Mesenchymal stem cell (in vitro differentiated cells and primary cell): Measurements from ENCODE around the gene BABAM2.

Experiments
- DNase-seq: peaks from one replicate; pipeline ENCODE4 v3.0.0-alpha.2; 2013
- H2AFZ ChIP-seq: one replicate; pipeline ENCODE4 v1.6.1; 2013; ENCODE audit warnings: low read depth, mild to moderate bottlenecking, control low read depth, inconsistent platforms, low read length, moderate library complexity
- H2AK5ac ChIP-seq: 2 replicates; pipeline ENCODE4 v1.6.1; 2013; ENCODE audit warnings: low read length, moderate library complexity, mild to moderate bottlenecking, inconsistent platforms; ENCODE audit not compliant: severe bottlenecking
- H2BK120ac ChIP-seq: one replicate; pipeline ENCODE4 v1.6.1; 2013; ENCODE audit warnings: low read depth, mild to moderate bottlenecking, inconsistent platforms, low read length, moderate library complexity
- H2BK12ac ChIP-seq, 2 experiments: one replicate each; pipeline ENCODE4 v1.6.1; 2013; ENCODE audit warnings: inconsistent platforms in 2 of 2, low read length in 2 of 2, mild to moderate bottlenecking in 2 of 2, moderate library complexity in 2 of 2, control low read depth in 1 of 2
- H2BK15ac ChIP-seq: one replicate; pipeline ENCODE4 v1.6.1; 2013; ENCODE audit warnings: mild to moderate bottlenecking, low read depth, inconsistent platforms; ENCODE audit not compliant: poor library complexity, severe bottlenecking
- H2BK5ac ChIP-seq: 2 replicates; pipeline ENCODE4 v1.6.1; 2013; ENCODE audit warnings: low read depth, mild to moderate bottlenecking, low read length, control low read depth, inconsistent platforms; ENCODE audit not compliant: poor library complexity, severe bottlenecking
- H3K14ac ChIP-seq, 2 experiments: one replicate each; pipeline ENCODE4 v1.6.1; 2013; ENCODE audit warnings: inconsistent platforms in 2 of 2, low read length in 2 of 2, control low read depth in 1 of 2, mild to moderate bottlenecking in 1 of 2, moderate library complexity in 1 of 2
- H3K18ac ChIP-seq, 2 experiments: one replicate each; pipeline ENCODE4 v1.6.1; 2013; ENCODE audit warnings: inconsistent platforms in 2 of 2, low read length in 2 of 2, control low read depth in 1 of 2, low read depth in 1 of 2, mild to moderate bottlenecking in 1 of 2
- H3K23ac ChIP-seq, 2 experiments: one replicate each; pipeline ENCODE4 v1.6.1; 2013; ENCODE audit warnings: inconsistent platforms in 2 of 2, low read length in 2 of 2, mild to moderate bottlenecking in 2 of 2, moderate library complexity in 2 of 2, control low read depth in 1 of 2
- H3K27ac ChIP-seq: 2 replicates; pipeline ENCODE4 v1.5.1; 2013; ENCODE audit warnings: mild to moderate bottlenecking, moderate library complexity, low read length, control low read depth, inconsistent platforms; ENCODE audit not compliant: poor library complexity, severe bottlenecking
- H3K27me3 ChIP-seq, 2 experiments: 2 replicates each; pipeline versions ENCODE4 v1.6.1 to v1.7.0; 2013; ENCODE audit warnings: low read length in 2 of 2, mild to moderate bottlenecking in 2 of 2, moderate library complexity in 2 of 2, control low read depth in 1 of 2, inconsistent platforms in 1 of 2; ENCODE audit not compliant: control insufficient read depth in 1 of 2, insufficient read depth in 1 of 2
- H3K36me3 ChIP-seq, 2 experiments: 2 replicates each; pipeline versions ENCODE4 v1.6.1 to v1.7.0; 2013; ENCODE audit warnings: low read length in 2 of 2, control low read depth in 1 of 2, inconsistent platforms in 1 of 2, low read depth in 1 of 2, mild to moderate bottlenecking in 1 of 2; ENCODE audit not compliant: insufficient read depth in 2 of 2, control insufficient read depth in 1 of 2
- H3K4ac ChIP-seq, 2 experiments: one replicate each; pipeline ENCODE4 v1.6.1; 2013; ENCODE audit warnings: inconsistent platforms in 2 of 2, low read length in 2 of 2, mild to moderate bottlenecking in 2 of 2, moderate library complexity in 2 of 2, control low read depth in 1 of 2, low read depth in 1 of 2
- H3K4me1 ChIP-seq: 2 replicates; pipeline ENCODE4 v1.6.1; 2013; ENCODE audit warnings: low read depth, low read length, control low read depth; ENCODE audit not compliant: control insufficient read depth, insufficient read depth
- H3K4me2 ChIP-seq: 2 replicates; pipeline ENCODE4 v1.6.1; 2013; ENCODE audit warnings: low read length, mild to moderate bottlenecking, inconsistent platforms; ENCODE audit not compliant: poor library complexity, severe bottlenecking
- H3K4me3 ChIP-seq, 2 experiments: 2 replicates each; pipeline versions ENCODE4 v1.5.1 to v1.7.0; 2013; ENCODE audit warnings: low read length in 2 of 2, mild to moderate bottlenecking in 2 of 2, control low read depth in 1 of 2, low read depth in 1 of 2; ENCODE audit not compliant: insufficient read depth in 1 of 2
- H3K79me1 ChIP-seq: replicated peaks from 2 replicates; pipeline ENCODE4 v1.6.1; 2013; ENCODE audit warnings: mild to moderate bottlenecking, control low read depth, low read length, inconsistent platforms; ENCODE audit not compliant: poor library complexity, severe bottlenecking
- H3K9ac ChIP-seq: 2 replicates; pipeline ENCODE4 v1.7.0; 2013; ENCODE audit warnings: mild to moderate bottlenecking, low read length, moderate library complexity
- H3K9me3 ChIP-seq: 2 replicates; pipeline ENCODE4 v1.7.0; 2013; ENCODE audit warnings: mild to moderate bottlenecking, low read length; ENCODE audit not compliant: control insufficient read depth
- H4K8ac ChIP-seq: one replicate; pipeline ENCODE4 v1.6.1; 2013; ENCODE audit warnings: inconsistent platforms, mild to moderate bottlenecking, low read length, moderate library complexity
- H4K91ac ChIP-seq: one replicate; pipeline ENCODE4 v1.6.1; 2013; ENCODE audit warnings: mild to moderate bottlenecking, low read length, inconsistent platforms
- WGBS: methylation state at CpG from one replicate; pipeline ENCODE4 v1.1.7; 2013; ENCODE audit warnings: mixed read lengths; 5-methylcytosine and 5-hydroxymethylcytosine counted together

The BABAM2 gene

GRCh38 chr2:28298406-28298805 lies 407.9 kb downstream of the BABAM2 start:
- Histone ChIP-seq H3K18ac (no peak overlapping the region), H2BK12ac (no peak overlapping the region), H3K4me3 (no peak overlapping the region), H3K9me3 (no peaks in the 10 kb centered on the region), H2AFZ (no peak overlapping the region), H2AK5ac (no peak overlapping the region), H4K8ac (no peak overlapping the region), H2BK5ac (no peak overlapping the region), H3K14ac (no peak overlapping the region), H3K4me2 (no peak overlapping the region), H3K23ac (no peak overlapping the region), H2BK15ac (no peak overlapping the region), H3K4me1 (peaks cover 5% of the 10 kb centered on the region), H2BK120ac (no peak overlapping the region), H3K27me3 (no peaks in the 10 kb centered on the region), H4K91ac (no peak overlapping the region), H3K79me1 (no peaks in the 10 kb centered on the region), H3K27ac (no peak overlapping the region), H3K9ac (no peak overlapping the region), H3K36me3 (peaks cover 0 to 45% of the 10 kb centered on the region in 2 experiments), H3K4ac (no peak overlapping the region)
- DNase-seq: no peak
- WGBS: 100% methylated on average over 1 of the region's 3 CpGs

- WGBS: 12% methylated on average over 9 of the region's 9 CpGs
- no peak overlapping the region for H2AK5ac ChIP-seq
- H2BK12ac ChIP-seq: peak overlapping the region in 1 of 2 experiments; percentile 77
- peaks cover 4 to 56% of the 10 kb centered on the region in 2 experiments for H3K36me3 ChIP-seq
- H3K9ac ChIP-seq: no peak overlapping the region
- H3K4me3 ChIP-seq: no peak overlapping the region
- no peaks in the 10 kb centered on the region for H3K79me1 ChIP-seq
- peak overlapping the region; percentile 65 for H2BK120ac ChIP-seq
- H3K4ac ChIP-seq: peak overlapping the region in 1 of 2 experiments; percentile 21
- H3K4me1 ChIP-seq: peaks cover 4% of the 10 kb centered on the region
- no peak overlapping the region for H3K14ac ChIP-seq
- peak overlapping the region; percentile 77 to 88 for H3K18ac ChIP-seq
- peak overlapping the region; percentile 53 for H3K27ac ChIP-seq
- H3K9me3 ChIP-seq: peaks cover 13% of the 10 kb centered on the region
- no peak overlapping the region for H4K91ac ChIP-seq
- no peak overlapping the region for H3K4me2 ChIP-seq
- no peak overlapping the region for H2BK5ac ChIP-seq
- H3K23ac ChIP-seq: no peak overlapping the region
- no peak overlapping the region for H2BK15ac ChIP-seq
- DNase-seq: peak; percentile 98
- H2AFZ ChIP-seq: no peak overlapping the region
- H4K8ac ChIP-seq: no peak overlapping the region
- no peaks in the 10 kb centered on the region for H3K27me3 ChIP-seq
Measured at GRCh38 chr2:28300485-28301341, 410.2 kb downstream of the BABAM2 start.

- no CpG with 5 or more reads among the region's 1 CpG for WGBS
- Histone ChIP-seq H3K4ac (no peak overlapping the region), H3K23ac (no peak overlapping the region)
Measured at GRCh38 chr2:28305202-28305601, 414.7 kb downstream of the BABAM2 start.

GRCh38 chr2:28310107-28310506 lies 419.6 kb downstream of the BABAM2 start:
- H3K4me1 ChIP-seq: peaks cover 2% of the 10 kb centered on the region
- H3K4me3 ChIP-seq: no peak overlapping the region
- peaks cover 8% of the 10 kb centered on the region for H3K9me3 ChIP-seq
- H3K27me3 ChIP-seq: no peaks in the 10 kb centered on the region
- H2AK5ac ChIP-seq: no peak overlapping the region
- no peak overlapping the region for H4K91ac ChIP-seq
- H3K4ac ChIP-seq: no peak overlapping the region
- H2AFZ ChIP-seq: no peak overlapping the region
- no peak overlapping the region for H4K8ac ChIP-seq
- H3K9ac ChIP-seq: no peak overlapping the region
- DNase-seq: no peak
- H2BK12ac ChIP-seq: peak overlapping the region in 1 of 2 experiments; percentile 6
- H2BK5ac ChIP-seq: no peak overlapping the region
- no peak overlapping the region for H3K23ac ChIP-seq
- H3K27ac ChIP-seq: no peak overlapping the region
- no peak overlapping the region for H2BK15ac ChIP-seq
- 40% methylated on average over 2 of the region's 2 CpGs for WGBS
- no peak overlapping the region for H2BK120ac ChIP-seq
- peaks cover 9 to 48% of the 10 kb centered on the region in 2 experiments for H3K36me3 ChIP-seq
- H3K4me2 ChIP-seq: no peak overlapping the region
- no peak overlapping the region for H3K14ac ChIP-seq
- no peak overlapping the region for H3K18ac ChIP-seq
- no peaks in the 10 kb centered on the region for H3K79me1 ChIP-seq

More at GRCh38 chr2:28305202-28305601, 414.7 kb downstream of the BABAM2 start:
- no peak overlapping the region for H3K4me2 ChIP-seq
- no peak overlapping the region for H2AK5ac ChIP-seq
- no peaks in the 10 kb centered on the region for H3K79me1 ChIP-seq
- peaks cover 9 to 58% of the 10 kb centered on the region in 2 experiments for H3K36me3 ChIP-seq
- H4K8ac ChIP-seq: no peak overlapping the region
- no peak overlapping the region for H2BK5ac ChIP-seq
- H3K9ac ChIP-seq: no peak overlapping the region
- H4K91ac ChIP-seq: no peak overlapping the region
- H2BK12ac ChIP-seq: no peak overlapping the region
- no peak for DNase-seq
- H3K27ac ChIP-seq: no peak overlapping the region
- H3K14ac ChIP-seq: no peak overlapping the region
- H2AFZ ChIP-seq: no peak overlapping the region
- no peak overlapping the region for H3K18ac ChIP-seq
- peak overlapping the region in 1 of 2 experiments; percentile 36 for H3K4me3 ChIP-seq
- no peaks in the 10 kb centered on the region for H3K27me3 ChIP-seq
- no peak overlapping the region for H2BK15ac ChIP-seq
- peaks cover 15% of the 10 kb centered on the region for H3K9me3 ChIP-seq
- H3K4me1 ChIP-seq: peaks cover 4% of the 10 kb centered on the region
- H2BK120ac ChIP-seq: no peak overlapping the region
